Measurements from ENCODE around the gene CYP3A5. TPM values are rescaled to one million over a fixed set of nuclear protein-coding genes. Genes with fewer than 3 reads are reported as not detected.

Gene CYP3A5
- polyA plus RNA-seq, 1 donor, result 1.0 TPM

GRCh38 chr7:99607548-99607947 lies 72.2 kb downstream of the CYP3A5 start:
- no peak for DNase-seq

GRCh38 chr7:99606531-99606930 lies 73.3 kb downstream of the CYP3A5 start:
- DNase-seq, result no peak

GRCh38 chr7:99605527-99605926 lies 74.3 kb downstream of the CYP3A5 start:
- DNase-seq, result no peak

GRCh38 chr7:99601656-99602310 lies 78.0 kb downstream of the CYP3A5 start:
- DNase-seq, result no peak

DNA sequence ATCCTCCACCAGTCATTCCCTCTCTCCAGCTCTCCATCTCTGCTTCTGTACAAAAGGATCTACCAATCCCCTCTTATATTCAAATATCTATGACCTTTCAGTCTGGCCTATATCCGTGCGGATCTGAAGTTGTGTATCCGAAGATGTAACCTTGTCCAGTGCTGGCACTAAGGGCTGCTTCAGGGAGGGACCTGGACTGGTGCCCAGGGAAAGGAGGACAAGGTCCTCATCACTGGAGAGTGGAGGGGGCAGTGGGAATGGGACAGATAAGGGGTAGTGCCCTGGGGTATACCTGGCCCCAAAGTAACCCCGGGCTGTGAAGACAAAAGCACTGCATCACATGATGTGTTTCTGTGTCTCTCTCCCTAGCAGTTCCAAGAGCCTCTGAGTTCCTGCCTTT lies 80.0 kb downstream of the CYP3A5 start:
- no peak for DNase-seq

Other genes with a start within 250 kb of the CYP3A5 start
- 3.8 TPM for gene PTCD1, start 241.2 kb downstream of the CYP3A5 start, polyA plus RNA-seq (ENCODE audit: insufficient read length)
- 38.0 TPM for gene CPSF4, start 241.1 kb downstream of the CYP3A5 start, polyA plus RNA-seq (ENCODE audit: insufficient read length)
- gene ATP5MF, start 213.8 kb downstream of the CYP3A5 start, polyA plus RNA-seq (ENCODE audit: insufficient read length), result 369 TPM
- gene ZNF789, start 207.1 kb downstream of the CYP3A5 start, polyA plus RNA-seq (ENCODE audit: insufficient read length), result 32.1 TPM
- gene ZNF394, start 179.7 kb downstream of the CYP3A5 start, polyA plus RNA-seq (ENCODE audit: insufficient read length), result 10.4 TPM
- 10.2 TPM for gene ZKSCAN5, start 175.3 kb downstream of the CYP3A5 start, polyA plus RNA-seq (ENCODE audit: insufficient read length)
- 8.9 TPM for gene FAM200A, start 127.9 kb downstream of the CYP3A5 start, polyA plus RNA-seq (ENCODE audit: insufficient read length)
- gene ZNF655, start 121.4 kb downstream of the CYP3A5 start, polyA plus RNA-seq (ENCODE audit: insufficient read length), result 42.0 TPM
- 0.94 TPM for gene TMEM225B, start 81.7 kb downstream of the CYP3A5 start, polyA plus RNA-seq (ENCODE audit: insufficient read length)
- 11.0 TPM for gene ZSCAN25, start 63.0 kb downstream of the CYP3A5 start, polyA plus RNA-seq (ENCODE audit: insufficient read length)
- not detected for gene CYP3A7, start 55.2 kb upstream of the CYP3A5 start, polyA plus RNA-seq (ENCODE audit: insufficient read length)
- gene CYP3A4, start 104.2 kb upstream of the CYP3A5 start, polyA plus RNA-seq (ENCODE audit: insufficient read length), result not detected
- gene CYP3A43, start 148.0 kb upstream of the CYP3A5 start, polyA plus RNA-seq (ENCODE audit: insufficient read length), result not detected
- gene OR2AE1, start 197.0 kb upstream of the CYP3A5 start, polyA plus RNA-seq (ENCODE audit: insufficient read length), result not detected
- 17.5 TPM for gene TRIM4, start 239.5 kb upstream of the CYP3A5 start, polyA plus RNA-seq (ENCODE audit: insufficient read length)
- gene GJC3, start 249.6 kb upstream of the CYP3A5 start, polyA plus RNA-seq (ENCODE audit: insufficient read length), result 0.70 TPM